Fibroblast of skin of right quadriceps (primary cell): ENCODE data around the gene LENG8.

ENCODE experiments used
- DNase-seq: peaks from one replicate; pipeline ENCODE4 v3.0.0-alpha.2; 2013

LENG8 gene

DNA sequence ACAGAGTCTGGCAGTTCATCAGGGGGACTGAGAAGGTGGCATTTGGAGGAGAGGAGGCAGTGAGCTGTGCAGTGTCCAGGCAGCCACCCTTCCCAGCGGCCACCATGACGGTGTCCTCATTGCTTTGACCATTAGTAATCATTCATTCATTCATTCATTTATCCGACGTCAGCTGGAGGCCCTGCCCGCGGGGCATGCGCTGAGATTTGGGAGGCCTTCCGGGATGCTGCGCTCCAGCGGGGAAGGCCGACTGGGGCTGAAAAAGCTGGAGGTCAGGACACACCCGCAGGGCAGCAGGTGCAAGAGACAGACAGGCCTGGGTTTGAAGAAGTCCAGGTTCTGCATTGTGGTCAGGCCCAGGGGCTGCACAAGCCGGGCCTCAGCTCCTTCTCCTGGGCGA lies 24.8 kb upstream of the LENG8 start:
- no peak for DNase-seq

DNA sequence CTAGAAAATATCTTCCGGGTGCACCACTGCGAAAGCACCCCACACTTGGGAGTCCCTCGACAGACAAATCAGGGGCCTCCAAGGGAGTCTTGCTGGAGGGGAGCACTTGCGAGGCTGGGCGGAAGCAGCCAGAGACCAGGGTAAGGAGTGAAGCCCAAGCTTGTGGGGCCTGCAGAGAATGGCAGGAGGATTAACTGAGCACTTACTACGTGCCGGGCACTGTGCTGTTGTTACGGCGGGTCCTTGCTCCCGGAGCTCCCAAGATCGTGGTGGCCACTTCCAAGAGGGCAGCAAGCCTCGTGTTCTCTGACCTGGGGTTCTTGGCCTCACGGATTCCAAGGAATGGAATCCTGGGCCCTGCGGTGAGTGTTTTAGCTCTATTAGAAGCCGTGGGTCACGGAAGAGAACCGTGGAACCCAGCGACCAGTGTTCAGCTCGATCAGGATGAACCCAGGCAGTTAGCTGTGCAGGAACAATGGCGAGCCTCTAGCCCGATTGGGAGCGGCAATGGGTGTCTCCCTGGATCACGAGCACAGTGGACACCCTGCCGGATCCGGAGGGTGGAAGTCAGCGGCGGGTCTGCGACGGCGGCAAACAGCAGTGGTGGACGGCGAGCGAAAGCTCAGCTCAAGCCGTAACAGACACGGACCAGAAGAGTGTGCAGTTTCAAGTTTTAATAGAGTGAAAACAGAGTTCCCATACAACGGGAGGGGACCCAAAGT lies 24.2 kb upstream of the LENG8 start:
- DNase-seq: no peak

DNA sequence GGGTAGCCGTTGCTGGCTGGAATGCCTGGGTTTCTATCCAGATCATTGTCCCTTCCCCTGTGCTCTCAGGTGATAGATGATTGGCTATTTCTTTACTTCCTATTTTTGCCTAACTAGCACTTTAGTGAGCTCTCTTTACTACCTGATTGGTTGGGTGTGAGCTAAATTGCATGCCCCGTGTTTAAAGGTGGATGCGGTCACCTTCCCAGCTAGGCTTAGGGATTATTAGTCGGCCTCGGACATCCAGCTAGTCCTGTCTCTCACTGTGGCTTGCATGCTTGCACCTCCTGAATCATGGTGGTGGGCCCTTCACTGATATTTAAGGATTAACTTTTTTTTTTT lies 23.6 kb upstream of the LENG8 start:
- no peak for DNase-seq

GRCh38 chr19:54426291-54426931 lies 22.6 kb upstream of the LENG8 start:
- DNase-seq: no peak

- no peak for DNase-seq
Observed at GRCh38 chr19:54427586-54427985, 21.4 kb upstream of the LENG8 start.

- no peak for DNase-seq
Observed at GRCh38 chr19:54428323-54429175, 20.4 kb upstream of the LENG8 start.

GRCh38 chr19:54429176-54429495 lies 19.9 kb upstream of the LENG8 start:
- no peak for DNase-seq

GRCh38 chr19:54429545-54430227 lies 19.3 kb upstream of the LENG8 start:
- DNase-seq: no peak

- DNase-seq: no peak
Observed at GRCh38 chr19:54430306-54431254, 18.4 kb upstream of the LENG8 start.

- DNase-seq: no peak
Observed at GRCh38 chr19:54431255-54431838, 17.7 kb upstream of the LENG8 start.

- no peak for DNase-seq
Observed at GRCh38 chr19:54432144-54432738, 16.8 kb upstream of the LENG8 start.

DNA sequence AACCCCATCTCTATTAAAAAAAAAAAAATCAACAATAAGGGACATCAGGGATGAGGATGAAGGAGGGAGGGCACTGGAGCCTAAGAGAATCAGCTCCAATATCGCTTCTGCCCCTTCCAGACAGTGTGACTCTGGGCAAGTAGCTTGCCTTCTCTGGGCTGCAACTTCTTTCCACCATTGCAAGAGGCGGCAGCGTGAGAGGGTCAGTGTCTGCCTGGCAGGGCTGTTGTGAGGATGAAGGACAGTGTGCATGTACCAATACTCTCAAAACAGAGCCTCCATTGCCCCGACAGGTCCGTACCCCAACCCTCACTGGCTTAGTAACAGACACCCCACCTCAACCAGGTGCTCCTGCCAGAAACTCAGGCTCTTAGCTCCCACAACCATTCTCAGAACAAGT lies 15.3 kb upstream of the LENG8 start:
- DNase-seq: no peak

DNA sequence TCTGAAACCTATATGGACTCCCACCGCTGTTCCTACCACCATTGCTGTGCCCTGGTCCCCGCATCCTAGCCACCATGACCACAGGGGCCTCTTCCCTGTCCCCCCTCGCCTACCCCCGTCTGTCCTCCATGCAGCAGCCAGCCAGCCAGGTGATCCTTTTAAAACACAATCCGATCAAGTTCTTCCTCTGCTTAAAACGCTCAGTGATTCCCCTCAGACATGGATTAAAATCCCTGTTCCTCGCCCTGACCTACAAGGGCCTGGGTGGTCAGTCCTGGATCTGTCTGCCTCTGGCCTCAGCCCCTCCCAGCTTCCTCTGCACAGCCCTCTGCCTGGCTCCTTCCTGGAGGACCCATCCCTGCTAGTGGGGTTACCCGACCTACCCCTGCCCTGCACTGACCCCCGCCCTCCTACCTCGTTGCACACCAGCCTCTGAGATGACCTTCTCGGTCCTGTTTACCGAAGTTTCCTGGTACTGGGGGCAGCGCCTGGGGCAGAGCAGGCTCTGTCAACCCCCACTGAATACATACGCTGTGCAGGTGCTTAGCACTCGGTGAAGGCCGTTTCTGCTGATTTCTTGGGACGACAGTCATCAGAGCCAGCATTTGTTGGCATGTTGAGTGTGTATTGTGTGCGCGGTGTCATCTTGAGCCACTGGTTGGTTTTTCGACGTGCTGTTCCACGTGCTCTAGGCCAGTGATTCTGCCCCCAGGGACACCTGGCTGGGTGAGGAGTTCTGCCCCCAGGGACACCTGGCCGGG lies 14.7 kb upstream of the LENG8 start:
- DNase-seq: no peak

DNA sequence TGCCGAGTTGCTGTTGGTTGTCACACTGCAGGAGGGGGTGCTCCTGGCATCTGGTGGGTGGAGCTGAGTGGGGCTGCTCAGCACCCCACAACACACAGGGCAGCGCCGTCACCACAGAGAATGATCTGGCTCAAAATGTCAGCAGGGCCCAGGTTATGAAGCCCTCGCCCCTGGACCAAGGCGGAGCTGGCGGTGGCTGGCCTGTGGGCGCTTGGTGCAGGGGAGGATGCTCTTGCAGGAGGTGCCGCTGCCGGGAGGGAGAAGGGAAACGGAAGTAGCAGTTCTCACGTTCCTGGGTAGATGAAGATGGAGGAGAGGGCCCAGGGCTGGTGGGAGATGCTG lies 14.2 kb upstream of the LENG8 start:
- DNase-seq: no peak

DNA sequence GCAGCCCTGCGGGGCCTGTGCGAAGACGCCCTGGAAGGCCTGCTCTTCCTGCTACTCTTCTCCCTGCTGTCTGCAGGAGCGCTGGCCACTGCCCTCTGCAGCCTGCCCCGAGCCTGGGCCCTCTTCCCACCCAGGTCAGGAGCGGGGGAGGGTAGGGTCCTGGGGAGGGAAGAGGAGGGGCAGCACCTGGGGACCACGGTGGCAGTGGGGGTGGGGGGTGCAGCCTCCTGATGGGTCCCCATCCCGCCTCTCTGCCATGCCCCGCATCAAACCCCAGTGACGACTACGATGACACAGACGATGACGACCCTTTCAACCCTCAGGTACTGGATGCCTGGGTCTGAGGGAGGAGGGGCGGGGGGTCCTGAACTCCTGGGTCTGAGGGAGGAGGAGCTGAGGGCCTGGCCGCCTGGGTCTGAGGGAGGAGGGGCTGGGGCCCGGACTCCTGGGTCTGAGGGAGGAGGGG lies 13.4 kb upstream of the LENG8 start:
- no peak for DNase-seq

DNA sequence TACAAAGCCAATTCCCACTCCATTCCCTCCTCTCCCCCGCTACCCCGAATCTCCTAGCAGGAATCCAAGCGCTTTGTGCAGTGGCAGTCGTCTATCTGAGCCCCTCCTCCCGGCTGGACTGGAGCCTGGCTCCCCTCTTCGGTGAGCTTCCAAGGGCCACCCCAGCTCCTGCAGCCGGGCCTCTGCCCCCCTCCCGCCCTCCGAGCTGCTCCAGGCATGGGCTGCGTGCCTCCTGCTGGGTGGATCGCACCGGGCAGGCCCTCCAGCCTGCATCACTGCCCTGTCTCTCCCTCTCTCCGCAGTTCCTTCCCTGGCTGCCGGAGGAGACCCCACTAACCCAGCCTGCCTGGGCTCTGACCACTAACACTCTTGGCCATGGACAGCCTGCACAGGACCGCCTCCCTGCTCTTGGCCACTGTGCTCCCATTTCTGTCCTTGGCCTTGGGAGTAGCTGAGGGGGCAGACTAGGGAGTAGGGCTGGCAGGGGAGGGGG lies 12.9 kb upstream of the LENG8 start:
- DNase-seq: no peak

GRCh38 chr19:54436628-54437252 lies 12.3 kb upstream of the LENG8 start:
- DNase-seq: no peak

DNA sequence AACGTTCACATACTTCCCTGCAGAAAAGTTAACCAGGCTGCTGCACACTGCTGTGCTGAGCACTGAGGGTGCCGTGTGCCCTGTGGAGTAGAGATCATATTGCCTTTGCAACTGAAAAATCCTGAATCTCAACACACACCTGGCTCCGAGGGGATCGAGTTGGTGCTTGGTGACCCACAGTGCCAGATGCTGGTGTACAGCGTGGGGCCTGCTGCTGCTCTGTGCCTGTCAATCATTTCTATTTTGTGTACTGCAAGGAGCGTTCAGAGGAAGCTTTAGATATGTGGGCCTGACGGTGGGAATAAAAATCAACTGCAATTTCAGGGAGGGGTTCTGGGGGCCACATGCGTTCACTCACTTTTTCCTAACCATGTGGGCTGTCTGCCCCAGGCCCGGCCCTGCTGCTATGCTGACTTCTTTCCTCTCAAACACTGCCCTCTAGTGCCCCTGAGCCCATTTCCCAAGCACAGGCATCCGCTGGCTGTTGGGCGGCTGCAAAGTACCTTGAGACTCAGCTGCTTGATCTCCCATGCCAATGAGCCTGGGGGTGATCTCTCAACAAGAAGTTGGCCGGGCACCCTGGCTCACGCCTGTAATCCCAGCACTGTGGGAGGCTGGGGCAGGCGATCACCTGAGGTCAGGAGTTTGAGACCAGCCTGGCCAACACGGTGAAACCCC lies 9.7 kb upstream of the LENG8 start:
- peak; percentile 35 for DNase-seq

DNA sequence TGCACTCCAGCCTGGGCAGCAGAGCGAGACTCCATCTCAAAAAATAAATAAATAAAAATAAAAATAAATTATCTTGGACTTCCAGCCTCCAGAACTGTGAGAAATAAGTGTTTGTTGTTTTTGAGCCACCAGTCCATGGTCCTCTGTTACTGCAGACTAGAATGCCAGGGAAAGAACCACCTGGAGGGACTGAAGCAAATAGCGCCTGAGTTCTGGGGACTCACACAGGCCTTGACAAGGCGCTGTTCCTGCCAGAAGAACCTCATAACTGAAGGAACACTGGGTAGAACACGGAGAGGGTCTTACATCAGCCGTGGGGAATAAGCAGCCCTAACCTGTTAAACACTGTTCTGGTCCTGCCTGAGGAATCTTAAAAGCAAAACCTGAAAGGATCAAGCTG lies 8.4 kb upstream of the LENG8 start:
- DNase-seq: no peak

GRCh38 chr19:54444737-54445136 lies 4.3 kb upstream of the LENG8 start:
- DNase-seq: no peak
